HG02678 (cell line): ENCODE data around the gene CAMK1D.
"Not testable (repeated sequence)": the region's sequence is repeated elsewhere in the genome, so short reads cannot be mapped to it uniquely, and the experiment has no call there.

Experiments used
- ATAC-seq: cut with Tn5 transposase; IDR thresholded peaks from one replicate; pipeline ENCODE4 v1.9.1; 2021; ENCODE audit warnings: mild to moderate bottlenecking, moderate library complexity; ENCODE audit not compliant: unreplicated experiment

CAMK1D gene

DNA sequence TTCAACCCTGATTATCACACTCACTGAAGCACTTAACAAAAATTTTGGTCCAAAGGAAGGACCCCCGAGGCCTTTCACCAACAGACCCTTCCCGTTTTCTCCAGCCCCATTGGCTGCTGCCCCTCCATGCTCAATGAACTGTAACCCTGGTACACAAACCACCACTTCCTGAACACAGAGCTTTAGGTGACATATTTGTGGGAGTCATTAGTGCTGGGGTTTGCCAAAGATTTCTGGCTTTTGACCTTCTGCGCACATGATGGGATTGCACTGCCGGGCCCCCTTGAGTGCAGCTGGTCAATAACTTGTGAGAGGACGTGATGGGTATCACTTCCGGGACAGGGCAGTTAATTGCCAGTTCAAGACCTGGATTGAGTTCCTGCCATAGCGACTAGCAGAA lies 9.0 kb upstream of the CAMK1D start:
- no peak for ATAC-seq

GRCh38 chr10:12340937-12341336 lies 8.4 kb upstream of the CAMK1D start:
- no peak for ATAC-seq

GRCh38 chr10:12341526-12341925 lies 7.8 kb upstream of the CAMK1D start:
- no peak for ATAC-seq

DNA sequence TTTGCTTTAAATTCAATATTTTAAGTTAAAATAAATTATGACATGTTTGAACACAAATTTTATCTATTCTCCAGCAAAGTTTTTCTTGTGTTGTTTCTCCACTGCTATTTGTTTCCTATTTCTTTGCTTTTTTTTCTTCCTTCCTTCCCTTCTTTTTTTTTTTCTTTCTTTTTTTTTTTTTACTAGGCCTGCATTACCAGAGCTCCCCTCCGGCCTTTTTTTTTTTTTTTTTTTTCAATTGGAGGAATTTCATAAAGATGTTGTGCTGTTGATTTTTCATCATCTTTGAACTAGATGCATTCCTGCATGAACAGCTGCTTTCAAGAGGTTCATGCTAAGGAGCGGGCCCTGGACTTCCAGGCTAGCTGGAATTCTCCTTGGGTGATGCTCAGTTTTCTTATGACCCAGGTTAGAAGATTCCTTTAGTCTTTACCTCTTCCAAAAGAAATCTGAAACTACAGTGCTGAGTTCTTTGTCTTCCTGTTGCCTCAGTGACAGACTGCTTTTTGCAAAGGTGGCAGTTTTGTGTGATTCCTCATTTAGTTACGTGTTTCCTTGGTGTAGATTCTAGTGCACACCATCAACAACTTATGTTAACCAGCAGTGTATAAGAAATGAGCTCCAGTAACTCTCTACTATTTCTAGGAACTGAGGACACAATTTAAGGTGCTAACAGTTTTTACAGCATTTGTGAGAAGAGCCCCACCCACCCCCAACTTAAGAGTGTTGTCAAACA lies 4.8 kb upstream of the CAMK1D start:
- no peak for ATAC-seq

DNA sequence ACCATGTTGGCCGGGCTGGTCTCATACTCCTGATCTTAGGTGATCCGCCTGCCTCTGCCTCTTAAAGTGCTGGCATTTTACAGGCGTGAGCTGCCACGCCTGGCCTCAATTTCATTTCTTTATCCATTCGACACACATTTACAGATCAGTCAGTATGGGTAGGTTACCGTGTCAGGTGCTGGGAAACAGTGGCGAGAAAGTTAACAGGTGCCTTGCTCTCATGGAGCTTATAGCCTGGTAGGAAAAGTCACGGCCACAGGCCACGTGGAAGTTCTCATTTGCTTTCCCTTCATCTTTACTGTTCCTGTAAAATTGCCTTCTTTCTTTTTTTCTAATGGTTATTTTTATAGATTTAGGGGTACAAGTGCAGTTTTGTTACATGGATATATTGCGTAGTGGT lies 2.6 kb upstream of the CAMK1D start:
- no peak for ATAC-seq

DNA sequence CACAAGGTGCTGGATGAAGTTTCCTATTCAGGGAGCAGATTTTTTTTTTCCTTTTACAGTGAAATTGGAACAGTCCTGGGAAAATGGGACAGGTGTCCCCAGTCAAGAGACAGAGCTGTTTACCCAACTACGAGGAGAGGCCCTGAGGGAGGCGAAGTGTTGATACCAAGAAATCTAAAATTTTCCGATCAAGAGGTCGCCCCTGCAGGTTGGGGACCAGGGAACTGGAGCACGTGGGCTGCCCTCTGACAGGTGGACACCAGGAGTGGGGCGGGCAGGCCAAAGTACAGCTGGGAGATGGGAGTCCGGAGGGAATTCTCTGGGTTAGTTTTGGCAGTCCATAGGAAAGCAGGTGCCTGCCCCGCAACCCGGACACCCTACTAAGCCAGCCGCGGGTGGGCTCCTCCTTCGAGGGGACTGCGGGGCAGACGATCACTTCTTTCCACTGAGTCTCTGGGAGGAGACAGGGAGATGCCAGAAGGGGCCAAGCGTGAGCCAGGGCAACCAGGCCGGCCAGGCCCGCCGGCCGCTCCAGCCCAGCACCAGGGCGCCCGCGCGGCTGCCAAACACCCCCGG lies 965 bp upstream of the CAMK1D start:
- no peak for ATAC-seq

DNA sequence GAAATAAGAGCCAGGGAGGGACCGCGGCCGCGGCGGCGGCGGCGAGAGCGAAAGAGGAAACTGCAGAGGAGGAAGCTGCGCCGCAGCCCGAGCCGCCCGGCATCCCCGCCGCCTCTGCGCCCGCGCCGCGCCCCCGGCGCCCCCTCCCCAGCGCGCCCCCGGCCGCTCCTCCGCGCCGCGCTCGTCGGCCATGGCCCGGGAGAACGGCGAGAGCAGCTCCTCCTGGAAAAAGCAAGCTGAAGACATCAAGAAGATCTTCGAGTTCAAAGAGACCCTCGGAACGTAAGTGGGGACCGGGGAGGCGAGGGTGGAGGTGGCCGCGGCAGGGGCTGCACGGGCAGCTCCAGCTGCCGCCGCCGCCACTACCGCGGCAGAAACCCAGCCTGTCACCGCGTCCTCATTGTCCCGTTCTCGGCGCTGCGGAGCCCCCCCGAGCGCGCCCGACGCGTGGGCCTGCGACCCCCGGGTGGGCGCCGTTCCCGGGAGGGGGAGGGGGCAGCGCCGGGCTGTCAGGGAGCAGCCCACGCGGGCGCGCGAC lies 351 bp downstream of the CAMK1D start:
- ATAC-seq: peak; percentile 52

DNA sequence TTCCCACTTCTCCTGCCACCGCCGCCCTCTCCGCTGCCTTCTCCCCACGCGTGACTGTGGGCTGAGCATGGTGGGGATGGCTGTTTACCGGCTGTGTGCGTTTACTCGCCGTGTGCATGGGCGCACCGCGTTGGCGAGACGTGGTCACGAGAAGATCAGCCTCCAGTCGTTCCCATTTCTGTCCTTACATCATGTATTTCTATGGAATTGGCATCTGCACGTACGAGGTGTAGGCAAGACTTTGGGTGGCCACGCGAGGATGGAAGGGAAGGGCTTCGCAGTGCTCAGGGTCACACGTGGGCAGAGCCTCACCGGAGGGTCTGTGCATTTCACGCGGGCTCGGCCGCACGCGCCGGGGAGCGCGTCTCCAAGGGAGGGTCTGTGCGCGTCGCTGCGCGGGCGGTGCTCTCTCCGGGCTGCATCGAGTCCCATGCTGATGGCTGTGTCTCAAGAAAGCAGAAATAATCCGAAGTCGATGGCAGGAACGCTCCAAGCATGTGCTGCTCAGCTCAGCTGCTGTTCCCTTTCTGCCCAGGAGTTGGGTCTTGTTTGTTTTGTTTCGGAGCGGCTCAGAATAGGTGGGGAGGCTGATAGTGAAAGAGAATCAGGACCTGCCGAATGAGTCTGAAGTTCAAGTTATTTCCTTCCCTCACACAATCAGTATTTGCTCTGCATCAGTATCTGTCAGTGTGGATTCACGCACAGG lies 973 bp downstream of the CAMK1D start:
- peak; percentile 37 for ATAC-seq

DNA sequence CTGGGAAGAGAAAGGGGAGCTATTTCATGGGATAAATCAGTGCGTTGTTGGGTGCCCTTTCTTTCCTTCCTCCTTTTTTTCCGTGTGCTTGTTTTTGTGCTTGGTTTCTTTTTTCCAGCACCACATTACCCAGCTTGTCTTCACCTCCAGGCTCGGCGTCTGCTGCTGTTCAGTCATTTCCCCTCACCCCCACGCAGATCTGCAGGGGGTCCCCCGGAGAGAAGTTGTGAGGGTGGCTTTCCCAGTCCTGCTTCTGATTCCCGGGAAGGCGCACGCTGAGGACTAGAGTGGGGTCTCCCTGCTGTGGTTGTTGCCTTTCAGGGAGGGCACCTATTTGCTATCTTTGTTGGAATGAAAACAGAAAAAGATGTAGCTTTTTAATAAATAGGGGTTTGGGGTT lies 1.6 kb downstream of the CAMK1D start:
- no peak for ATAC-seq

GRCh38 chr10:12351447-12351846 lies 2.1 kb downstream of the CAMK1D start:
- ATAC-seq: no peak

GRCh38 chr10:12351889-12352288 lies 2.5 kb downstream of the CAMK1D start:
- no peak for ATAC-seq

GRCh38 chr10:12353399-12354242 lies 4.3 kb downstream of the CAMK1D start:
- ATAC-seq: no peak

- ATAC-seq: not testable (repeated sequence)
These were observed 5.3 kb downstream of the CAMK1D start for GRCh38 chr10:12354696-12355095.

DNA sequence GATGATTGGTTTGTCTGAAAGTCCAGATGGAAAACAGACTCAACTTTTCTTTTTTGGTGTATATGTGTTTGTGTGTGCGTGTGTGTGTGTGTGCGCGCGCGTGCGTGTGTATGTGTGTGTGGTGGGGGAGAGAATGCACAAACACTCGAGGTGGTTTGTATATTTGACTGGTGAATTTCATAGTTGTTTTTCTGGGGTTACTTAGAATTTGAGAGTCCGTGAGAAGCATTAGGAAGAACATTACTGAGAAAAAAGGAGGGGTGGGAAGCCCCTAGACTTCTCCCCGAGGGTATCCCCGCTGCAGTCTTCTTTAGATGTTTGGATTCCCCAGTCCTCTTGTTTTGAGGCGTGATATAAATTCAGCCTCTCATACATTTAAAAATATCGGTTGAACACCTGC lies 6.0 kb downstream of the CAMK1D start:
- ATAC-seq: no peak

DNA sequence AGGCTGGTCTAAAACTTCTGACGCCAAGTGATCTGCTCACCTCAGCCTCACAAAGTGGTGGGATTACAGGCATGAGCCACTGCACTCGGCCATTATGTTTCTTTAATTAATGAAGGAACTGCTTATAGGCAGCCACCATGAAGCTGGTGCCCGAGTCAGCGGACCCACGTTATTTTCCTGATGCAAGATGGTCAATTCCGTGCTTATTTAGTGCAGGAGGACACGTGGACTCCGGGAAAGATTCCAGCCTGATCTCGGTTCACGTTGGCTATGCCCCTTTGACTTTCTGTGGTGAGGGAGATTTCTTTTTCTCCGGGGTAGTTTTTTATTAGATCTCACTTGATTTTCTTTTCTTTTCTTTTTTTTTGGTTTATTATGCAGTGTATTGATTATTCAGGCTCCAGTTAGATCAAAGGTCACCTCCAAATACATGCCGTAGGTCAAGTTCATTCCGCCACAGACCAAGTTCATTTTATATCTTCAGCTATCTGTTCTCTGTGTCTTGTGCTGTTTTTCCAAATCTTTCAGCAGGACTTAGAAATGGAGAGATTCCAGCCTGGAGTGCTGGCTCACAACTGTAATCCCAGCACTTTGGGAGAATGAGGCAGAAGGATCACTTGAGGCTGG lies 8.3 kb downstream of the CAMK1D start:
- no peak for ATAC-seq

GRCh38 chr10:12358863-12359564 lies 9.7 kb downstream of the CAMK1D start:
- ATAC-seq: no peak

DNA sequence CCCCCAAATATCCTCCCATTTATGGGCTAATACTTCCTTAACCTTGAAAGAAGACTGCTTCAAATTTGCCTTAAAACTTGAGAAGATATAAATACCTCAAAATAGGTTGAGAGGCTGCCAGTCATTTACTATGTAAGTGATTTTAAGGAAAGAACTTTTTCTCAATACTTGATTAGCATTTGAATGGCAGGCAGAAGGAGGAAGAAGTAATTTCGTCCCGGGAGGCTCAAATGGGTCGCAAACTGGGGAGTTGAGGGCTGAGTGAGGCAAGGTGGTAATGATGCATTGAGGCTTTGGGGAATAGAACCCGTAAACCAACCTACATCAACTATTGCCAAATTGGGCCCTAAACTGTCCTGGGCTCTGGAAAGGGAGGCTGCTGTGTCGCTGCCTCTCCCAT lies 11.1 kb downstream of the CAMK1D start:
- ATAC-seq: no peak

- not testable (repeated sequence) for ATAC-seq
These were observed 11.8 kb downstream of the CAMK1D start for GRCh38 chr10:12361115-12361514.

DNA sequence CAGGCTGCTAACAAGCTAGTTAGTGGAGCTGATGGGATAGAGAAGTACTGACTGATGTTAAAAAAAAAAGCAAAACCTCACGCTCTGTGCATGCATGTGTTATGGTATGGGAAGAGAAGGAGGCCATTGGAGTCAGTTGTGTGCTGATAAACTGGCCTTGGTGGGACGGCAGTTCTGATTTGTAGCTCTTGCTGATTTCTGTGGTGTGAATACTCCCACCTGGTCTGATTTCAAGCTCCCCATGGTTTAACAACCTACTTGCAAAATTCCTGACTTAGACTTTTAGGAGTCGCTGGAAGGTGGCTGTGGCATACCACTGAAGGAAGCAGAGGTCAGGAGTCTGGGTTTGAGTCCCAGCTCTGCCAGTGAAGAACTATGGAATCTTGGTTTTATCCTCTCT lies 15.2 kb downstream of the CAMK1D start:
- no peak for ATAC-seq

DNA sequence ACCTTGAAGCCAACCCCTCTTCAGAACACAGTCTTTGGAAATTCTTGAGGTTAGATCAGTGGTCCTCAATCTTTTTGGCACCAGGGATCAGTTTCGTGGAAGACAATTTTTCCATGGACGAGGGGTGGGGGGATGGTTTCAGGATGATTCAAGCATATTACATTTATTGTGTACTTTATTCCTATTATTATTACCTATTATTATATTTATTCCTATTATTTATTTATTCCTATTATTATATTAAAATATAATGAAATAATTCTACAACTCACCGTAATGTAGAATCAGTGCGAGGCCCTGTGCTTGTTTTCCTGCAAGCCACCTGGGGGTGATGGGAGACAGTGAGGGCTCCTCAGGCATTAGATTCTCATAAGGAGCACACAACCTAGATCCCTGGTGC lies 17.9 kb downstream of the CAMK1D start:
- ATAC-seq: no peak
